Mesothelial cell of epicardium (in vitro differentiated cells): ENCODE data around the gene ROBO1. TPM values are rescaled to one million over a fixed set of nuclear protein-coding genes. Genes with fewer than 3 reads are reported as not detected.
"Not testable (repeated sequence)": the region's sequence is repeated elsewhere in the genome, so short reads cannot be mapped to it uniquely, and the experiment has no call there.

Experiments
- DNase-seq, 2 experiments: peaks; one replicate each; pipeline ENCODE4 v3.0.0; 2021; ENCODE audit warnings: low spot score in 2 of 2; ENCODE audit not compliant: unreplicated experiment in 2 of 2
- H3K27ac Mint-ChIP-seq: 2 replicates; pipeline ENCODE4 v1.8.0; 2021; ENCODE audit warnings: mixed read lengths
- H3K27me3 Mint-ChIP-seq: 2 replicates; pipeline ENCODE4 v1.8.0; 2021; ENCODE audit warnings: low read depth, mixed read lengths
- H3K36me3 Mint-ChIP-seq: 2 replicates; pipeline ENCODE4 v1.8.0; 2021; ENCODE audit warnings: mixed read lengths
- H3K4me1 Mint-ChIP-seq: 2 replicates; pipeline ENCODE4 v1.8.0; 2021; ENCODE audit warnings: mixed read lengths
- H3K4me3 Mint-ChIP-seq: 2 replicates; pipeline ENCODE4 v1.8.0; 2021; ENCODE audit warnings: mild to moderate bottlenecking, moderate library complexity, mixed read lengths
- H3K9me3 Mint-ChIP-seq: 2 replicates; pipeline ENCODE4 v1.8.0; 2021; ENCODE audit warnings: mixed read lengths
- CTCF ChIP-seq: fragments of 200-600 bp; sonication (generic); IDR thresholded peaks from one replicate; pipeline ENCODE4 v1.5.0; 2021; ENCODE audit warnings: antibody characterized with exemption; ENCODE audit not compliant: unreplicated experiment
- total RNA-seq: library from RNA; stranded (reverse); gene quantifications from 3 replicates; pipeline ENCODE4 v1.2.1, GENCODE V29; 2021

Gene ROBO1
- total RNA-seq, 1 donor from 2014 or later, result 143 TPM

- DNase-seq, result no peak
- H3K4me1 Mint-ChIP-seq, result peaks cover 7% of the 10 kb centered on the region
- H3K4me3 Mint-ChIP-seq, result no peak overlapping the region
- no peak for TF ChIP-seq CTCF
- H3K27me3 Mint-ChIP-seq, result no peaks in the 10 kb centered on the region
- no peaks in the 10 kb centered on the region for H3K36me3 Mint-ChIP-seq
- no peak overlapping the region for H3K27ac Mint-ChIP-seq
- peaks cover under 1% of the 10 kb centered on the region for H3K9me3 Mint-ChIP-seq
Measured at GRCh38 chr3:79808515-79808914, 40.7 kb upstream of the ROBO1 start.

GRCh38 chr3:79790177-79790576 lies 22.4 kb upstream of the ROBO1 start:
- not testable (repeated sequence) for H3K36me3 Mint-ChIP-seq, DNase-seq, H3K4me3 Mint-ChIP-seq, H3K4me1 Mint-ChIP-seq, H3K27me3 Mint-ChIP-seq, H3K27ac Mint-ChIP-seq
- peaks cover 13% of the 10 kb centered on the region for H3K9me3 Mint-ChIP-seq

- Mint-ChIP-seq H3K4me3 (no peak overlapping the region), H3K36me3 (no peaks in the 10 kb centered on the region), H3K27ac (no peak overlapping the region), H3K27me3 (peaks cover 15% of the 10 kb centered on the region), H3K9me3 (peaks cover 7% of the 10 kb centered on the region), H3K4me1 (no peaks in the 10 kb centered on the region)
- TF ChIP-seq CTCF, result no peak
- no peak for DNase-seq
Measured at GRCh38 chr3:79773291-79773690, 5.5 kb upstream of the ROBO1 start.

- no peak for TF ChIP-seq CTCF
- Mint-ChIP-seq H3K4me3 (no peak overlapping the region), H3K4me1 (peaks cover 7% of the 10 kb centered on the region), H3K9me3 (peaks cover 7% of the 10 kb centered on the region), H3K27ac (no peak overlapping the region), H3K27me3 (peaks cover 11% of the 10 kb centered on the region), H3K36me3 (no peaks in the 10 kb centered on the region)
- DNase-seq, result no peak
Measured at GRCh38 chr3:79769229-79769628, 1.4 kb upstream of the ROBO1 start.

- Mint-ChIP-seq H3K36me3 (no peaks in the 10 kb centered on the region), H3K4me3 (no peak overlapping the region), H3K27ac (no peak overlapping the region), H3K27me3 (peaks cover 11% of the 10 kb centered on the region), H3K4me1 (peaks cover 7% of the 10 kb centered on the region), H3K9me3 (no peaks in the 10 kb centered on the region)
- TF ChIP-seq CTCF, result peak; percentile 25
- DNase-seq, result no peak
Measured at GRCh38 chr3:79767194-79767904, 449 bp downstream of the ROBO1 start.

GRCh38 chr3:79766496-79767193 lies 1.2 kb downstream of the ROBO1 start:
- Mint-ChIP-seq H3K9me3 (no peaks in the 10 kb centered on the region), H3K27ac (no peak overlapping the region), H3K36me3 (no peaks in the 10 kb centered on the region), H3K27me3 (peaks cover 11% of the 10 kb centered on the region), H3K4me1 (peaks cover 7% of the 10 kb centered on the region), H3K4me3 (no peak overlapping the region)
- no peak for TF ChIP-seq CTCF
- DNase-seq, result peak in 1 of 2 experiments; percentile 47
